ENCODE results near the gene LOC101059915.
"Not testable (repeated sequence)": the region's sequence is repeated elsewhere in the genome, so short reads cannot be mapped to it uniquely, and the experiment has no call there.

The LOC101059915 gene

GRCh38 chrX:71637848-71638247 lies 29.5 kb upstream of the LOC101059915 start:
- H3K27me3 Mint-ChIP-seq: no peaks in the 10 kb centered on the region
- Histone ChIP-seq H3K9me3 (ENCODE audit: control insufficient read depth in 2 of 3, low read length in 3 of 3) (no peaks in the 10 kb centered on the region), H3K27me3 (ENCODE audit: control insufficient read depth in 2 of 2, insufficient read depth in 2 of 2, low read length in 2 of 2) (no peaks in the 10 kb centered on the region), H3K27ac (ENCODE audit: low read depth, low read length) (no peak overlapping the region), H3K4me1 (ENCODE audit: control insufficient read depth in 2 of 2, insufficient read depth in 2 of 2, low read length in 2 of 2) (peaks cover 15 to 26% of the 10 kb centered on the region in 2 donors), H3K36me3 (ENCODE audit: control insufficient read depth in 2 of 3, insufficient read depth in 3 of 3, low read length in 3 of 3) (no peaks in the 10 kb centered on the region), H3K4me3 (ENCODE audit: low read length) (no peak overlapping the region)
- no peak overlapping the region for H3K4me3 Mint-ChIP-seq
- DNase-seq (no peak), ATAC-seq (no peak)
- H3K4me1 Mint-ChIP-seq: peaks cover 3 to 20% (median 18%) of the 10 kb centered on the region in 7 donors
- H3K36me3 Mint-ChIP-seq: peaks cover 0 to 2% (median 0%) of the 10 kb centered on the region in 5 donors
- intact Hi-C loops (cut with micrococcal nuclease): loop anchor here (2.0 kb wide), 2 partner anchors 15 to 19 kb away; partner anchors contain the start of gene CXCR3 (in 1 of the 2)
- no peak overlapping the region for H3K27ac Mint-ChIP-seq
- no peaks in the 10 kb centered on the region for H3K9me3 Mint-ChIP-seq
- ChIA-PET POLR2A (interaction anchor here (1.1 kb wide), 1 partner anchor 15 kb away, joined by 4 read pairs; no protein-coding TSS in a partner anchor), CTCF (no interaction called here)

- Mint-ChIP-seq H3K36me3 (peaks cover 0 to 2% (median 0%) of the 10 kb centered on the region in 5 donors), H3K27me3 (no peaks in the 10 kb centered on the region), H3K4me1 (peaks cover 3 to 19% (median 17%) of the 10 kb centered on the region in 7 donors), H3K9me3 (no peaks in the 10 kb centered on the region), H3K27ac (no peak overlapping the region), H3K4me3 (no peak overlapping the region)
- Histone ChIP-seq H3K9me3 (ENCODE audit: control insufficient read depth in 2 of 3, low read length in 3 of 3) (no peaks in the 10 kb centered on the region), H3K36me3 (ENCODE audit: control insufficient read depth in 2 of 3, insufficient read depth in 3 of 3, low read length in 3 of 3) (no peaks in the 10 kb centered on the region), H3K4me3 (ENCODE audit: low read length) (peak overlapping the region; percentile 20), H3K27ac (ENCODE audit: low read depth, low read length) (no peak overlapping the region), H3K27me3 (ENCODE audit: control insufficient read depth in 2 of 2, insufficient read depth in 2 of 2, low read length in 2 of 2) (no peaks in the 10 kb centered on the region), H3K4me1 (ENCODE audit: control insufficient read depth in 2 of 2, insufficient read depth in 2 of 2, low read length in 2 of 2) (peaks cover 15 to 26% of the 10 kb centered on the region in 2 donors)
- CTCF ChIA-PET: no interaction called here
- ATAC-seq (no peak), DNase-seq (no peak)
- intact Hi-C loops (cut with micrococcal nuclease): loop anchor here in 1 of 2 donors (2.0 kb wide), 1 partner anchor 16 kb away; no protein-coding TSS in a partner anchor
- POLR2A ChIA-PET: interaction anchor here (1.1 kb wide), 1 partner anchor 14 kb away, joined by 3 read pairs; no protein-coding TSS in a partner anchor
Measured at GRCh38 chrX:71638409-71638808, 28.9 kb upstream of the LOC101059915 start.

- Mint-ChIP-seq H3K36me3 (peaks cover 0 to 2% (median 0%) of the 10 kb centered on the region in 5 donors), H3K9me3 (no peaks in the 10 kb centered on the region), H3K27ac (no peak overlapping the region), H3K27me3 (no peaks in the 10 kb centered on the region), H3K4me1 (peaks cover 3 to 19% (median 17%) of the 10 kb centered on the region in 7 donors), H3K4me3 (no peak overlapping the region)
- Histone ChIP-seq H3K27me3 (ENCODE audit: control insufficient read depth in 2 of 2, insufficient read depth in 2 of 2, low read length in 2 of 2) (no peaks in the 10 kb centered on the region), H3K27ac (ENCODE audit: low read depth, low read length) (no peak overlapping the region), H3K4me1 (ENCODE audit: control insufficient read depth in 2 of 2, insufficient read depth in 2 of 2, low read length in 2 of 2) (peaks cover 15 to 26% of the 10 kb centered on the region in 2 donors), H3K9me3 (ENCODE audit: control insufficient read depth in 2 of 3, low read length in 3 of 3) (no peaks in the 10 kb centered on the region), H3K36me3 (ENCODE audit: control insufficient read depth in 2 of 3, insufficient read depth in 3 of 3, low read length in 3 of 3) (no peaks in the 10 kb centered on the region), H3K4me3 (ENCODE audit: low read length) (no peak overlapping the region)
- CTCF ChIA-PET: no interaction called here
- ATAC-seq (peak; percentile 66), DNase-seq (peak in 4 of 9 donors; percentile 25 to 40 (median 26))
- POLR2A ChIA-PET: interaction anchor here (1.0 kb wide), 1 partner anchor 25 kb away, joined by 3 read pairs; no protein-coding TSS in a partner anchor
- intact Hi-C loops (cut with micrococcal nuclease): no loop called here
Measured at GRCh38 chrX:71640002-71640401, 27.3 kb upstream of the LOC101059915 start.

GRCh38 chrX:71644406-71644805 lies 22.9 kb upstream of the LOC101059915 start:
- H3K4me1 ChIP-seq (ENCODE audit: control insufficient read depth in 2 of 2, insufficient read depth in 2 of 2, low read length in 2 of 2); H3K27me3 ChIP-seq (ENCODE audit: control insufficient read depth in 2 of 2, insufficient read depth in 2 of 2, low read length in 2 of 2); H3K4me3 ChIP-seq (ENCODE audit: low read length); H3K27ac Mint-ChIP-seq; H3K36me3 ChIP-seq (ENCODE audit: control insufficient read depth in 2 of 3, insufficient read depth in 3 of 3, low read length in 3 of 3); H3K36me3 Mint-ChIP-seq; H3K9me3 ChIP-seq (ENCODE audit: control insufficient read depth in 2 of 3, low read length in 3 of 3); ATAC-seq; POLR2A ChIA-PET; H3K27me3 Mint-ChIP-seq; H3K27ac ChIP-seq (ENCODE audit: low read depth, low read length); H3K4me3 Mint-ChIP-seq; DNase-seq; H3K9me3 Mint-ChIP-seq; CTCF ChIA-PET; intact Hi-C loops (cut with micrococcal nuclease): not testable (repeated sequence)
- H3K4me1 Mint-ChIP-seq: peaks cover 3 to 13% (median 5%) of the 10 kb centered on the region in 7 donors

GRCh38 chrX:71650333-71650969 lies 16.9 kb upstream of the LOC101059915 start:
- no peaks in the 10 kb centered on the region for H3K9me3 ChIP-seq (ENCODE audit: control insufficient read depth in 2 of 3, low read length in 3 of 3)
- CTCF ChIA-PET: interaction anchor here (0.8 to 1.9 kb wide), 4 partner anchors 28 to 87 kb away, joined by 4 to 6 read pairs (median 4); no protein-coding TSS in a partner anchor
- Mint-ChIP-seq H3K9me3 (no peaks in the 10 kb centered on the region), H3K4me3 (no peak overlapping the region), H3K4me1 (peaks cover 0 to 20% (median 0%) of the 10 kb centered on the region in 7 donors), H3K27me3 (peaks cover 0 to 4% (median 0%) of the 10 kb centered on the region in 5 donors), H3K36me3 (no peaks in the 10 kb centered on the region), H3K27ac (peak overlapping the region in 1 of 9 donors; percentile 20)
- H3K36me3 ChIP-seq (ENCODE audit: control insufficient read depth in 2 of 3, insufficient read depth in 3 of 3, low read length in 3 of 3): no peaks in the 10 kb centered on the region
- no peaks in the 10 kb centered on the region for H3K27me3 ChIP-seq (ENCODE audit: control insufficient read depth in 2 of 2, insufficient read depth in 2 of 2, low read length in 2 of 2)
- peak; percentile 64 for ATAC-seq
- H3K4me1 ChIP-seq (ENCODE audit: control insufficient read depth in 2 of 2, insufficient read depth in 2 of 2, low read length in 2 of 2): peaks cover 0 to 5% of the 10 kb centered on the region in 2 donors
- peak in 1 of 9 donors; percentile 20 for DNase-seq
- intact Hi-C loops (cut with micrococcal nuclease): loop anchor here (5.0 kb wide), 3 partner anchors 68 to 883 kb away; no protein-coding TSS in a partner anchor
- no peak overlapping the region for H3K27ac ChIP-seq (ENCODE audit: low read depth, low read length)
- no peak overlapping the region for H3K4me3 ChIP-seq (ENCODE audit: low read length)
- POLR2A ChIA-PET: interaction anchor here (0.5 kb wide), 2 partner anchors 218 to 253 kb away, joined by 3 to 4 read pairs; no protein-coding TSS in a partner anchor

- no peak overlapping the region for H3K4me3 Mint-ChIP-seq
- peaks cover 0 to 5% of the 10 kb centered on the region in 2 donors for H3K4me1 ChIP-seq (ENCODE audit: control insufficient read depth in 2 of 2, insufficient read depth in 2 of 2, low read length in 2 of 2)
- no peaks in the 10 kb centered on the region for H3K36me3 ChIP-seq (ENCODE audit: control insufficient read depth in 2 of 3, insufficient read depth in 3 of 3, low read length in 3 of 3)
- H3K4me3 ChIP-seq (ENCODE audit: low read length): no peak overlapping the region
- H3K36me3 Mint-ChIP-seq: no peaks in the 10 kb centered on the region
- intact Hi-C loops (cut with micrococcal nuclease): loop anchor here (1.0 to 5.0 kb wide), 8 partner anchors 30 to 885 kb away; partner anchors contain the start of genes CXCR3 (in 1 of the 2) and OGT (in 1 of the 2)
- ChIA-PET CTCF (interaction anchor here (0.7 to 1.9 kb wide), 5 partner anchors 10 to 299 kb away, joined by 3 to 6 read pairs (median 4); no protein-coding TSS in a partner anchor), POLR2A (interaction anchor here (0.6 kb wide), 1 partner anchor 58 kb away, joined by 3 read pairs; no protein-coding TSS in a partner anchor)
- peak in 7 of 9 donors; percentile 19 to 59 (median 48) for DNase-seq
- H3K27ac Mint-ChIP-seq: peak overlapping the region in 1 of 9 donors; percentile 25
- peaks cover 0 to 12% (median 0%) of the 10 kb centered on the region in 5 donors for H3K27me3 Mint-ChIP-seq
- peaks cover 0 to 26% (median 0%) of the 10 kb centered on the region in 7 donors for H3K4me1 Mint-ChIP-seq
- no peaks in the 10 kb centered on the region for H3K9me3 ChIP-seq (ENCODE audit: control insufficient read depth in 2 of 3, low read length in 3 of 3)
- peaks cover 0 to 6% (median 0%) of the 10 kb centered on the region in 11 donors for H3K9me3 Mint-ChIP-seq
- H3K27me3 ChIP-seq (ENCODE audit: control insufficient read depth in 2 of 2, insufficient read depth in 2 of 2, low read length in 2 of 2): no peaks in the 10 kb centered on the region
- ATAC-seq: peak; percentile 75
- H3K27ac ChIP-seq (ENCODE audit: low read depth, low read length): no peak overlapping the region
Measured at GRCh38 chrX:71652405-71652804, 14.9 kb upstream of the LOC101059915 start.

All from naive thymus-derived CD4-positive, alpha-beta T cell (primary cell).